ENCODE results near the gene UBE3B.
A peak's percentile ranks its signal among the peaks of the same experiment; 100 is the strongest.
"Not testable (repeated sequence)": the region's sequence is repeated elsewhere in the genome, so short reads cannot be mapped to it uniquely, and the experiment has no call there.

UBE3B gene

DNA sequence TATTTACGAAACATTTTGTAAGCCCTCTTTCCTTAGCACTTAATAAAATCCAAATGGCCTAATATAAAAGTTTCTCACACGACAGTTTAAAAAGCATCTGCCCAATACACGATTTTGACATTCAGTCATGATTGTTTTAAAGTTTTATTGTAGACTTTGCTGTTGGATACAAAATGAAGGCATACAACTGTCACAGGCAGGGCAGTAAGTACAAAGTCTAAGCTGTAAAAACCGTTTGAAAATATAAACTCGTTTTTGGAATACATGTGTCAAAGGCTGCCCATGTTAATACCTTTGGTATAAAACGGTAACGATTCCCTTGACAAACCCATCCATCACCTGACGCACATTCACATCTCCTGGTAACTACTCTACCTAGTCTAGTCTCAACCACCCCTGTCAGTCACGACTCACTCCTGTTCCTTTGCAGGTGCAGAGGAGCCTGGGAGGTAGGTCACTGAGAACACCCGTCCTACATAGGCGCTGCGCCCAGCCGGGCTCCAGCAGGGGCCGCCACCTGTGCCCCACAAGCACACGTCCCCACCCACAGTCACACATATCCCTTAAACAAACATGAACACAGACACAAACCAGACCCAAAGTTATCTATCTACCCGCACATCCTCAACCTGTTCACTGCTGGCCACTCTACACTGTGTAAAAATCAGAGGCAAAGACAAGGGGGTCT lies 27.4 kb upstream of the UBE3B start:
- no peak for DNase-seq

DNA sequence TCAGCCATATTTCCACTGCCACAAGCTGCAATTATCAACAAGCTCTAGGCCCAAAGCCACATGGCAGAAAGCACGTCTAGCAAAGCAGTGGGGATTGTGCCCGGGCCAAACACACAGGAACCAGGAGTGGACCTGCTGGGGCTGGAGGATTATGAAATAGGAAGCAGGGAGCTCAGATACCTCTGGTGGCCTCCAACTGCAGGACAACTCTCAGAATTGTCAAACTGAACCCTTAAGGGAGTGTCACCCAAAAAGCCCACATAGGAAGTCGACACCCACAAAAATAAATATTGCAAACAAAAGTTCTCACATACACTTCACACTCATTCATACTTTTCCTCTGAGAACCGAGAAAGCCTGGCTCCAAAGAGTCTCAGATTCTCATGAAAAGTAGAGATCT lies 26.5 kb upstream of the UBE3B start:
- DNase-seq = no peak

DNA sequence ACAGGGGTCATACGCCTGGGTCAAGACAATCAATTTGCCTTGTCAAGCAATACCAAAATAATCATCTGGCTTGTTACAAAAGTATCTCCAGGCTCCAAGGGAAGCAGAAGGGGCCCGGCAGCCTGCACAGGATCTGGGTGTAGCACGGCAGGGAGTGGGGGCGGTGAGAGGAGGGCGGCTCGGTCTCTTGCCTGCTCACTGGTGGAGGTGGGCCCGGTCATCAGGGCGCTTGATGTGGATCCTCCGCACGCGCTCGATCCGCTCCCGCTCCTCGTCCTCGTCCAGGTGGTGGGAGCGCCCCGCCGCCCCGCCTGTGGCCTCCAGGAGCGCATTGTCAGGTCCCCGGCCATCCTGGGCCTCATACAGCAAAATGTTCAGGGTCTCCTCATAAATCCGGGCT lies 26.0 kb upstream of the UBE3B start:
- DNase-seq = no peak

DNA sequence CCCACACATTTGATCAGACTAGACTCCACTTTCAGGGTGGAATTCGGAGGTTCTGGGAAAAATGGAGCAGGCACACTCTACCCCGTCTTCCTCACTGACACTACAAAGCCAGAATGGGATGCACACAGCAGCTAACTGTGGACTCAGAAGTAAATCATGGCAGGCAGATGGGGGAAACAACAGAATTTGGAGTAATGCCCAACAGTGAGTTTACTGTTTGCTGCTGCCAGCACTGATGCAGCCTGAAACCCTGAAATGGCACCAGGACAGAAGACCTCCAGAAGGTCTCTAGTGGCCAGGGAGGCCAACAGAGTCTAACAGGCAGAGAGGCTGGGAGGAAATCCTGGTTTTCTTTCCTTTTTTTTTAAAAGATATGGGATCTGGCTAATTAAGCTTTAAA lies 24.9 kb upstream of the UBE3B start:
- DNase-seq = no peak

DNA sequence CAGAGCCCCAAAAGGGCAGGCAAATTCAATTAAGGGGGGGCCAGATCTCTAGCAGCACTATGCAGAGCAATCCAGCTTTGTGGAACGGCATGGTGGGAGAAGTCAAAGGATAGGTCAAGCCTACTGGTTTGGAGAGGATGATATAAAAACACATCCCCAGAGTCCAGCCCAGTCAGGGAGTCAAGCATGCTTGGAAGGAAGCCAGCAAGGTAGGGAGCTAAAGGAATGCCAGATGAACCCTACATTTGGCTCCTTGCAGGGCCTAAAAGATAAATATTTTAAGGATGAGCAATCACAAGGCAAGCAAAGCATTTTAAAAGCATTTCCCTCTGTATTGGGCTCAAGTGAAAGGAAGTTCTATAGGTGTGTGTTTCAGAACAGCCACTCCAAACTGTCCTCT lies 21.7 kb upstream of the UBE3B start:
- no peak for DNase-seq

DNA sequence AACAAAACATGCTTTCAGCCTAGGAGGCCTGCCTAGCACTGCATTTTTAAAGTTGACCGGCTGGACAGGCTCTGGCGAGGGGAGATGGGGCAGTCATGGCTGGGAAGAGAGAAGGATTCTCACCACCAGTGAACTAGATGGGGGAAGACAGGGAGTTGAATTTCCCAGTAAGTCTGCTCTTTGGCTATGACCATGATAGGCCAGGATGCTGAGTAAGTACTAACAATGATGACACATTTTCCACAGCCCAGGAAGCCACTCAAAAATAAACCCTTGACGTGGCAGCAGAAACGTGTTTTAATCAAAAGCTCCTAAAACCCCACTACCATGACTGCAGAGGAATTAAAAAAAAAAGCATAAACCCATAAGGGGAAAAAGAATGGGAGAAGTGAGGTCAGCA lies 19.3 kb upstream of the UBE3B start:
- DNase-seq = no peak

DNA sequence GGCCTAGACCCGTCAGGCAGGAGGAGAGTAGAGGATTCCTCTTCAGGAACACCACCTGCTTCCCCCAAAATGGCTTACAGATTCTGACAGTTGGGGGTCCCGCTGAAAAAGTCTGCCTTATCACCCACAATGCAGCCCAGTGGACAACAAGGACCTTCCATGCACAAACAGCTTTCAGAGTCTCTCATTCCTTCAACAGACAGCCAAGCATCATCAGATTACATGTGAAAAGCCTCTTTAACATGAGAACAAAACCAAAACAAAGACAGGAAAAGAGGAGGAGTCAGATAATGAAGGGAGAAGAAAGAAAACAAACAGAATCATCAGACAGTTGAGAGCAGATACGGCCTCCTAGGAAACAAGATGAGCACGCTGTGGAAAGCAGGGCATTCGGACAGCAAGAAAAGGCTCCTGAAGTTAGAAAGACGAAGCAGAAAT lies 18.6 kb upstream of the UBE3B start:
- DNase-seq = no peak

DNA sequence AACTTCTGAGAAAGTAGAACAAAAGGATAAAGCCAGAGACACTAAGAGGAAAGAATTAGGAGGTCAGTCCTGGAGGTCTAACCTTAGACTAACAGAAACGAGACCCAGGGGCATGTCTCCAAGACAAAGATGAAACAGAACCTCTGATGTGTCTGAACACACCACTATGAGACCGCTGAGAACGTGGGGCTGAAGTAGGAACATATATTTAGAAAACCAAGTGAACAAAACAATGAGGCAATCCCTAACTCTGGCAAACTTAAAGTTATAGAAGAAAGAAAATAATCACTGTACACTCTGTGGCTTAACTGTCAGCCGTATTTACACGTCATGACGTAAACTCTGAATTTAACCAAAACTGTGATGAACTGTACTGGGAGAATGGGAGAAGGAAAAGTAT lies 18.2 kb upstream of the UBE3B start:
- no peak for DNase-seq

DNA sequence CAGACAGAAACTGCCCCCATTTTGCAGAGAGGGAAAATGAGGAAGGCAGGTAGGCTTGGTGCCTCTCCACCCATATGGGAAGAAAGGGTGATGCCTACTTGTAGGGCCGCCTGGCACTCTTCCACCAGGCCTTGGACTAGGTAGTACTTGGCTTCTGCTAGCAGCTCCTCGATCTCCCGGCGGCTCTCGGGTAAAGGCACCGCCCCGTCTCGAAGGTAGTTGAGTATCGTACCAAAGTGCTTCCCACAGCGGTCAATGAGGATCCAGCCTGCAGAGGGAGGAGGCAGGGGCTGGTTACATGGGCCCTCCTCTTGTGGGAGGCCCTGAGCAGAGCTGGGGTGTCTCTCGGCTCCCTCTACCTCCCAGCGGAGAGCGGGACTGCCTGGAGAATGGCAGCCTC lies 16.9 kb upstream of the UBE3B start:
- DNase-seq = no peak

DNA sequence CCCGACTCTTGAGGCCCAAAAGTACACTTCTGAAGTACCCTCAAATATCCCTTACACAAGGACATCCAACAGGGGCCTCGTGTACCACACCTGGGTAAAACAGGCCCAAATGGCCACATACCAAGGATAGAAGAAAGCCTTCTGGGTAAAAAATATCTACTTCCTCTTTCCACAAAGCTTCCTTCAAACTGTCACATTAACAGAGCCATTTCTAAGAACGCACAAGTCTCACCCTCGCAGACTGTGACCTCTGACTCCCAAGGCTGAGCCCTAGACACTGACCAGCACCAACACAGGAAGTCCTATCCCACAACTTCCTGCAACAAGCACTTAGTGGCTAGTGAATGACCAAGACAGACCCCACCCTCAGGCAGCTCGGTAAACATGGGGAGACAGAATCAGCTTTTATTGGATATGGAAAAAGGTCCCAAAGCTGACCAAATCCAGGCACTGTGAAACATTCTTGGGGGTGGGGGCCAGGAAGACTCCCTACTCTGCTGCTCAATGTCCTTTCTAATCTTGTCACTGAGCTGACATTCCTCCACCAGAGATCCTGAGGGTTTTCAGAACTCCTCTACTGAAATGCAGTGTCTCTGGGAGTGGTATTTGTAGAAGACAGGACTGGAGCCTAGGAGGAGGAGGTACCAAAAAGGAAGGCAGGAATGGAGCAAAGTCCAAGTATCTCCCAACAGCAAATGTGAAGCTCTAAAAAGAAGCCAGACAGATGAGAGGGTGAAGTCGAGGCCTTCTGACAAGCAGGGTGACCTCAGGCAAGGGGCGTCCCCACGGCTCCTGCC lies 16.2 kb upstream of the UBE3B start:
- DNase-seq = peak in 1 of 2 donors; percentile 34

DNA sequence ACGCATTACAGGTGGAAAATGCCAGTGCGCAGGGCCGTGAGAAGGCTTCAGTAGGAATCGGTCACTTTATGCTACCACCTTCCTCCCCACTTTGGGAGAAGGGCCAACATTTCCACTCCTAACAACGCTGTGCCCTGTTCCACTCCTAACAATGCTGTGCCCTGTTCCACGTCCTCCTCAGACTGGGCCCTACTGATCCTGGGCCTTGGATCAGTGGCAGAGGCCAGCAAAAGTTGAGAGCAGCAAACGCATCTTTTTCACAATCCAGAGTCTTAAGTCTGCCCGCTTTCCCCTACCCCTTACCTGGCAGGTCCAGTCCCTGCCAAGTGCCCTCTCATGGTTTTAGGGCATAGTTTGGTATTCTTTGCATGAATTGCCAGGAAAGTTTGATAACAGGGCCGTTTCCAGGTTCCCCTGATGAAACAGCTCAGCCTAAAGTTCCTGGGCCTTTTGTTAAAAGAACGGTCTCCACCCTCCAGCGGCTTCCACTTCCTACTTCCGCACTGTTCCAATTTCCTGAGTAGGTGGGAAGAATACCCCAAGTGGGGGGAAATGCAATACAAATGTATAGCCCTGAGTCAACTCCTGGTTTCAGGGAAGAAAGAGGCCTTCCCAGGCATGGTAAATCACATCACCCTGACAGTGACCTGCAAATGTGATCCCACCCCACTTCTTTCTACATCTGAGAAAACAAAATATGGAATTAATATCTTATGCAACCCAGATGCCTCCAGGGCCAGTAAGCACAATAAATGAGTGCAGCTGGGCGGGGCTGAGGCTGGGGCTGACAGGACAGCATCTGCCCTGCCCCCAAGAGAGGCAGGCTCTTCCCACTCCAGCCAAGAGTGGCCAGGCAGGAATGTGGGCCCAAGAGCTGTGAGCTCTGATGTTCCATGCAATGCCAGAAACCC lies 15.3 kb upstream of the UBE3B start:
- DNase-seq = no peak

DNA sequence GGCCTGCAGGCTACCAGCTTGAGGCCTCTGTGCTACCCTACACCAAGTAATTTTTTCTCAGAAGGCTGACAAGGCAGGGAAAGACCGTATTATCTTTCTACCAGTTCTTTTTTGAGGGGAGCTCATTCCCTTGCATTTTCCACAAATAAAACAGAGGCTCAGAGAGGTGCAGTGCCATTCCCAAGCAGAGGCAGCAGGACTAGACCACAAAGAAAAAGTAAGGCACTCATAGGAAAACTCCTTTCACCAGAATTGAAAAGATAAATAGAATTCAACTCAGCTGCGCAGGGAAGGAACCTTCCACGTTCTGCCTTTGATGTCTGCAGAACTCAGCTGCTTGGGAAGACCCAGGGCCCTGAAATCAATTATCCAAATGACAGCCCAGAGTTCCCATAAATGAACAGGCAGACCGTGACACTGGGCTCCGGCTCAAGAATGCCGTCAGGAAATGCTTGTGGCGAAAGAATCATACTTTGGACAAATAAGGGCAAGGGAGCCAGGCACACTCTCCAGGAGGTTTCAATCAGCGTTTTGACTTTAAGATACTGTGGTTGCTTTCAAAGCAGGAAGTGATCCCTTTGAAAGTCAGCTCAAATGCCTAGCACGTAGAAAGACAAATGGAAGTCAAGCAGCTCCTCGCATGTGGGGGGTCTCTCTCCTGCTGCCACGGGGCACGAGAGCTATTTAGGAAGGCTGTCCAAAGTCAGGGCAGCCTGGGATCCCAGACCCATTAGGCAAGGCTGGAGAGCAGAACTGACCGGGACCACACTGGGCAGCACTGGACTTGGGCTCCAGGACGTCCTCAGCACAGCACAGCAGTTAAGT lies 14.4 kb upstream of the UBE3B start:
- DNase-seq = no peak

DNA sequence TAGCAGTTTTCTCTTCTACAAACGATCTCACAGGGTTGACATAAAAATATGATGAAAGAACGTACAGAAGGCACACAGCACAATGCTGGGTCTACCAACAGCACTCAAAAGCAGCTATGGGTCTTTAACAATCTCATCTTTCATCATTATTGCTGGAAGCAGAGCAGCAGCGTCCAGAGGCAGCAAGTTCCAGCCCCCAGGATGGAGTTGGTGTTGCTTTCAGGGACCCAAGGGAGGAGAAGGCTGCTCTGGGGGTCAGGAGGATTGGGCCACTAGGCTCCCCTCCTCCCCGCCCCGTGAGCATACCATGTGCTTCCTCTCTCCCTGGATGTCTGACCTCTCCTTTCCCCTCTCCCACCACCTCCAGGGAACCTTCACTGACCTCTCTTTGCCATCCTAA lies 13.7 kb upstream of the UBE3B start:
- DNase-seq = no peak

DNA sequence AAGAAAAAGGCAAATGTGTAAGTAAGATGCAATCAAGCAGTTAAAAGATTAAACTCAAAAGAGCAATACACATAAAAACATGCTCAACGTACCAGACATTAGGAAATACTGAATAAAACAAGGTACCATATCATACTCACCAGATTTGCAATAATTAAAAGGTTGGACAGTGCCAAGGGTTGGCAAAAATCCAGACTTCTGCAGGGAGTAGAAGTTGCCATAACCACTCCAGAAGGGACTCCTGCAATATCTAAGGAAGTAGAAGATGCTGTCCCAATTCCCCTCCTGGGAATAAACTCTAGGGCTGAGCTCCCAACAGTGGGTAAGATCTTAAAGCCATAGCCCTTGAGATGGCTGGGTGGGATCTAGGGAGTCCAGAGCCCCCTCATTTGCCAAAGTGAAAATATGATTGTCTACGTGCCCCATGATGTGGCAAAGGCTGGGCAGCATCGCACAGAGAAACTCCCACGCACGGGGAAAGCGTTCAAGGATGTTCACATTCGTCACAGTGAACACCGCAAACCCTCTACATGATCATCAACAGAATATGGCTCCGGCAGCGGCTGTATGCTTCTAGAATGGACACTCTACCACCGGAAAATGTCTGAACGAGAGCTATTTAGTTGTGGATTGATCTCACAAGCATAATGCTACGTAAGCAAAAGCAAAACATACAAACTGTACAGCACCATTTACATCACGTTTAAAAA lies 12.6 kb upstream of the UBE3B start:
- DNase-seq = no peak

DNA sequence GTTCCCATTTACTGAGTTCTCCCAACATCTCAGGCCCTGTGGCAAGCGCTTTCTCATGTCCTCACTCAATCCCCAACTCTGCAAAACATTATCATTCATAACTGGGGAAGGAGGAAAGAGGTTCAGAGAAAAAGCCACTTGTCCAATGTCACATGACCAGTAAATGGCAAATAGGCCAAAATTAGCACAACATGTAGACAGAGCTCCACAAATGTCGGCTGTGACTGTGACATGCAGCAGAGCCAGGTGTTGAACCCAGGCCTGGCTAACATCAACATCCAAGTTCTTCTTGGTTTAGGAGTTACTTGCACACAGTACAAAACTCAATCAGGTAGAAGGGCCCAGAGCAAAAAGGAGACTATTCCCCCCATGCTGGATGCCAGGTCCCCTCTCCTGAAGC lies 11.1 kb upstream of the UBE3B start:
- DNase-seq = no peak

DNA sequence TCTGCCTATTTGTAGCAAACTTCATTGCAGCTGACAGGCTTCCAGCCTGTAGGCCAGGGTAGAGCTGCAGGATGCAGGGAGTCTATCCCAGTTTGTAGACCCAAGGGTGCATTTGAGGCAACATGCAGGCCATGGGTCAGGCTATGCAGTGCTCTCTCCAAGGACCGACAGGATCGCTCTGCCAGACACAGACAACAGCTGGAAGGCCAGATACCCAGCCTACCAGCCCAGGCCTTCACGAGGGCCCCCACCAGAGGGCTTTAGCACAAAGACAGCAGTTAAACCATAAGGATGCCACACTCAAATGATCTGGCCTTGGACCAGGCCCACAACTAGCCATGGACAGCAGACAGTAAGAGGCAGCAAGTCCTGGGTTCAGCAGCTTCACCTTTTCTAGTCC lies 10.6 kb upstream of the UBE3B start:
- no peak for DNase-seq

DNA sequence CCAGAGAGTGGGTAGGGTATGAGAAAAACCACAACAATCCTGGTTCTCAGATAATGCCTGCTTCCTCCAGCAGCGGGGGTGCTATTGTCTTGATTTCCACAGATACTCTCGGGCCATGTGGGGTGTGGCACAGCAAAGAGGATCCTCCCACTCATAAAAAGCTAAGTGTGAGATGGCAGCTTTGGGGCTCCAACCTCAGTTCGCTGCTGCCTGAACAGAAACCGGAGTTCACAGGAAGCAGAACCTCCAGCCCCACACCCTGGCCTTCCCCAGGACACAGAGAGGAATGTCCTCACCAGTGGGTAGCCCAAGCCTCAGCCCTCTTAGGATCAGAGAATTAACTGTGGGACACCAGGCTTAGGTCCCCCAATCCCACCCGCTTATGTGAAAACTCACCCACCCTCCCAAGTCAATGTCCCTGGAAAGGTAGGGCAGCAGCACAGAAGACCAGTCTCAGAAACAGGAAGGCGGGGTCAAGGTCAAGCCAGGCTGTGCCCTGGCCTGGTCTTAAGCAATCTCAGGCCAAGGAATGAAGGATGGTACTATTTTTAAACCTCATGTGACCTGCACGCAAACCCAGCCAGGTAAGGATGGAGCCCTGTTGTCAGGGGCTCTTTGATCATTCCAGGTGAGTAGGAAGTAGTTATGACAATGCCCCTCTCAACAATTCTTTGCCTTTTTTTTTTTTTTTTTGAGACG lies 9.3 kb upstream of the UBE3B start:
- DNase-seq = no peak

DNA sequence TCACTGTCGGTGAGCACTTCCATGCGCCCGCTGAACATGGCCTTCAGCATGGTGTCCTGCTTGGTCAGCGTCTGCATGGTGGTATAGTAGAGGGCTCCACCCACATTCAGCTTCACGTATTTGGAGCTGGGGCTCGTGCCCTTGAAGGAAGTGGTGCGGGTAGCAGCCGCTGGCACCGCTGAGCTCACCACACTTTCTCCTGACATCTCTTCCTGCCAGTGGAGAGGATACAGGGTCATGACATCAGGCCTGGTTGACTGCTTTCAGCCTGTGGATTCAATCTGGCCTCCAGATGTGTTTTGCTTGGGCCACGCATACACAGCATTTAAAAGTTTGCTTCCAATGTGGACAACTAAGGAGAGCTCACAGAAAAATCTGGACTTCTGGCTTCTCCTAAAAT lies 7.9 kb upstream of the UBE3B start:
- DNase-seq = no peak

DNA sequence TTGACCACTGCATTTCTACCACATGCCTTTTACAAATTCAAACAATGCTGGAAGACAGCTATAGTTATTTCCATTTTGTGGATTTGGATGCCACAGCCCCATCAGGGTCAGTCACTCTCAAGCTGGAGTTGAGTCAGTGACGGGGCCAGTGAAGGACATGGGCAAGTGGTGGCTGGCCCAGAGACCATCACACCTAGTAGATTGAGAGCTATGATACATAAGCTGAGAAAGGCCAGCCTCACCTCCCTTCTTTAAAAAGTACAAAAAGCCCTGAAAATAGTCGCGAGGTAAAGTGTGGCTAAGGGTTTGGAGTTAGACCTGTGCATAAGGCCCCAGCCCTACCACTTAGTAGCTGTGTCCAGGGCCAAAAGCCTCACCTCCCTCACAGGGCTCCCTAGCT lies 4.4 kb upstream of the UBE3B start:
- no peak for DNase-seq

DNA sequence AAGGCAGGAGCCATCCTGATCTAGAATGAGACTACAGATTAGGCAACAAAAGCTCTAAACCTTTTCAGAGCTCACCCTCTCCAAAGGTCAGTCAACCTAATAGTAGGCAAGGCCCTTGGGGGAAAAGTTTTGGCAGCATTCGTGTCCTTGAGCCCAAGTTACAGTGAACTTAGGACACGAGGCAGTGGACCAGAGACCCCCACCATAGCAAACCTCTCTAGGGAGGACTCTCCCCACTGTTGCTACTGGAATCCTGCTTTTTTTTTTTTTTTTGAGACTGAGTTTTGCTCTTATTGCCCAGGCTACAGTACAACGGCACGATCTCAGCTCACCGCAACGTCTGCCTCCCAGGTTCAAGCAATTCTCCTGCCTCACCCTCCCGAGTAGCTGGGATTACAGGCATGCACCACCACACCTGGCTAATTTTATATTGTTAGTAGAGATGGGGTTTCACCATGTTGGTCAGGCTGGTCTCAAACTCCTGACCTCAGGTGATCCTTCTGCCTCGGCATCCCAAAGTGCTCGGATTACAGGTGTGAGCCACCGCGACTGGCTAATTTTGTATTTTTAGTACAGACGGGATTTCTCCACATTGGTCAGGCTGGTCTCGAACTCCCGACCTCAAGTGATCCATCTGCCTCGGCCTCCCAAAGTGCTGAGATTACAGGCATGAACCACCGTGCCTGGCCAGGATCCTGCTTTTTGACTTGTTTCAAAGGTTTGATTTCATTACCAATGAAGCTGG lies 3.7 kb upstream of the UBE3B start:
- not testable (repeated sequence) for DNase-seq

DNA sequence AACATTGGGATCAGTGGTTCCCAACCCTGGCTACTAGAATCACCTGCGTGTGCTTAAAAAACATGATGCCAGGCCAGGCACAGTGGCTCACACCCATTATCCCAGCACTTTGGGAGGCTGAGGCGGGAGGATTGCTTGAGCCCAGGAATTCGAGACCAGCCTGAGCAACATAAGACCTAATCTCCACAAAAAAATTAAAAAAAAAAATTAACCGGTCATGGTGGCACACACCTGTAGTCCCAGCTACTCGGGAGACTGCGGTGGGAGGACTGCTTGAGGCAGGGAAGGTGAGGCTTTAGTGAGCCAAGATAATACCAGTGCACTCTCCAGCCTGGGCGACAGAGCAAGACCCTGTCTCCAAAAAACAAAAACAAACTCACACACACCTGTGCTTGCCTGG lies 2.3 kb upstream of the UBE3B start:
- DNase-seq = no peak

Measured in CD4-positive, alpha-beta T cell treated with Interferon alpha-2 for 1 hour (primary cell).